HG02571 (cell line): Measurements from ENCODE around the gene SLK.

Source experiments
- ATAC-seq: cut with Tn5 transposase; IDR thresholded peaks from one replicate; pipeline ENCODE4 v1.9.1; 2021; ENCODE audit warnings: mild to moderate bottlenecking, moderate library complexity; ENCODE audit not compliant: unreplicated experiment

Gene SLK

GRCh38 chr10:104046651-104047050, 79.7 kb downstream of the SLK start:
- ATAC-seq, result no peak

- ATAC-seq, result no peak
Observed at GRCh38 chr10:104049504-104050250, 82.7 kb downstream of the SLK start.

GRCh38 chr10:104052431-104052830, 85.5 kb downstream of the SLK start:
- ATAC-seq, result no peak

- no peak for ATAC-seq
Observed at GRCh38 chr10:104053201-104053600, 86.3 kb downstream of the SLK start.

- no peak for ATAC-seq
Observed at GRCh38 chr10:104054430-104054829, 87.5 kb downstream of the SLK start.

GRCh38 chr10:104056619-104057273, 89.8 kb downstream of the SLK start:
- ATAC-seq, result no peak

- ATAC-seq, result no peak
Observed at GRCh38 chr10:104057717-104058116, 90.8 kb downstream of the SLK start.

GRCh38 chr10:104059364-104059763, 92.4 kb downstream of the SLK start:
- ATAC-seq, result no peak

GRCh38 chr10:104061196-104061595, 94.3 kb downstream of the SLK start:
- no peak for ATAC-seq

GRCh38 chr10:104065748-104066147, 98.8 kb downstream of the SLK start:
- ATAC-seq, result no peak

- no peak for ATAC-seq
Observed at GRCh38 chr10:104066945-104067344, 100.0 kb downstream of the SLK start.

GRCh38 chr10:104067525-104067924, 100.6 kb downstream of the SLK start:
- ATAC-seq, result no peak

GRCh38 chr10:104069613-104070012, 102.7 kb downstream of the SLK start:
- no peak for ATAC-seq

GRCh38 chr10:104072786-104073185, 105.8 kb downstream of the SLK start:
- no peak for ATAC-seq

GRCh38 chr10:104074505-104074904, 107.6 kb downstream of the SLK start:
- ATAC-seq, result no peak

GRCh38 chr10:104076743-104077160, 109.8 kb downstream of the SLK start:
- no peak for ATAC-seq

- no peak for ATAC-seq
Observed at GRCh38 chr10:104077247-104077646, 110.3 kb downstream of the SLK start.

GRCh38 chr10:104077663-104078151, 110.8 kb downstream of the SLK start:
- no peak for ATAC-seq
